ENCODE measurements around the gene LLGL2.
A peak's percentile ranks its signal among the peaks of the same experiment; 100 is the strongest.
"Not testable (repeated sequence)": the region's sequence is repeated elsewhere in the genome, so short reads cannot be mapped to it uniquely, and the experiment has no call there.

Gene LLGL2

DNA sequence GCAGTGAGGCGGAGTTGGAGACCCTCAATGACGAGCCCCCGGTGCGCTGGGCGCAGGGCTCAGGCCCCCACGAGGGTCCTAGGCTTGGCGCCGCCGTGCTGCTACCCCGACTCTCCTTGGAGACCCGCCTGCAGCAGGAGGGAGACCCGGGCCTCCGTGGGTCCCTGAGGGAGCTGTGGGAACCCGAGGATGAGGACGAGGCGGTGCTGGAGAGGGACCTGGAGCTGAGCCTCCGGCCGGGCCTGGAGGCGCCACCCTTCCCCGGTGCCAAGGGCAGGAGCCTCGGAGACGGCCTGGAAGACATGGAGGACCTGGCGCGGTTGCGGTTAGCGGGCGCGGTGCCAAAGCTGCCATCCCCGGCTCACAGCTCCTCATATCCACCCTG is 64.4 kb downstream of the LLGL2 start:
- peak overlapping the region; percentile 39 for H3K4me3 ChIP-seq (ENCODE audit: low read depth, low read length)
- in situ Hi-C loops (cut with HindIII; ENCODE audit: low sequenced_read_pairs): no loop called here
- DNase-seq (ENCODE audit: low read depth): no peak
- TF ChIP-seq, protein P1, sequence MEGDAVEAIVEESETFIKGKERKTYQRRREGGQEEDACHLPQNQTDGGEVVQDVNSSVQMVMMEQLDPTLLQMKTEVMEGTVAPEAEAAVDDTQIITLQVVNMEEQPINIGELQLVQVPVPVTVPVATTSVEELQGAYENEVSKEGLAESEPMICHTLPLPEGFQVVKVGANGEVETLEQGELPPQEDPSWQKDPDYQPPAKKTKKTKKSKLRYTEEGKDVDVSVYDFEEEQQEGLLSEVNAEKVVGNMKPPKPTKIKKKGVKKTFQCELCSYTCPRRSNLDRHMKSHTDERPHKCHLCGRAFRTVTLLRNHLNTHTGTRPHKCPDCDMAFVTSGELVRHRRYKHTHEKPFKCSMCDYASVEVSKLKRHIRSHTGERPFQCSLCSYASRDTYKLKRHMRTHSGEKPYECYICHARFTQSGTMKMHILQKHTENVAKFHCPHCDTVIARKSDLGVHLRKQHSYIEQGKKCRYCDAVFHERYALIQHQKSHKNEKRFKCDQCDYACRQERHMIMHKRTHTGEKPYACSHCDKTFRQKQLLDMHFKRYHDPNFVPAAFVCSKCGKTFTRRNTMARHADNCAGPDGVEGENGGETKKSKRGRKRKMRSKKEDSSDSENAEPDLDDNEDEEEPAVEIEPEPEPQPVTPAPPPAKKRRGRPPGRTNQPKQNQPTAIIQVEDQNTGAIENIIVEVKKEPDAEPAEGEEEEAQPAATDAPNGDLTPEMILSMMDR (IDR thresholded peaks at IDR 0.05; ENCODE audit: low read depth, low read length, missing control alignments): no peak

DNA sequence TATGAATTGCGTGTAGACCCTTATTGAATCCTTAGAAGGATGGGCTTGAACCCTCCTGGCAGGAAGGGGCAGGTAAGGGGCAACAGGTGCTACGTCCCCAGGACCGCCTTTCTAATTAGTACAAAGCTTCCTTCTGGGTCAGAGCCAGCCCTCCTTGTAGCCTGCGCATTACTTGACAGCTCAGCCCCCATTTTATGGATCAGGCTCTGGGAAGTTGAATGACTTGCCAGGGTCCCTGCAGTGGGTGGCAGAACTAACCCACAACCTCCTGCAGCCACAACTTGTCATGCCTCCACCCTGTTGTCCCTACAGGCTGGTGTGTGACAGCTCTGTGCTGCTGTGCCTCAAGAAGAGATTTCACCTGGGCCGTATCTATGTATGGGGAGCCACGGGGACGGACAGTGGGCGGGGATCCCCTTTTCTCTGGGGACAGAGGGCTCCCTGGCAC is 64.8 kb downstream of the LLGL2 start:
- in situ Hi-C loops (cut with HindIII; ENCODE audit: low sequenced_read_pairs): no loop called here
- H3K4me3 ChIP-seq (ENCODE audit: low read depth, low read length): no peak overlapping the region
- no peak for DNase-seq (ENCODE audit: low read depth)
- TF ChIP-seq, protein P1 (IDR thresholded peaks at IDR 0.05; ENCODE audit: low read depth, low read length, missing control alignments): no peak

DNA sequence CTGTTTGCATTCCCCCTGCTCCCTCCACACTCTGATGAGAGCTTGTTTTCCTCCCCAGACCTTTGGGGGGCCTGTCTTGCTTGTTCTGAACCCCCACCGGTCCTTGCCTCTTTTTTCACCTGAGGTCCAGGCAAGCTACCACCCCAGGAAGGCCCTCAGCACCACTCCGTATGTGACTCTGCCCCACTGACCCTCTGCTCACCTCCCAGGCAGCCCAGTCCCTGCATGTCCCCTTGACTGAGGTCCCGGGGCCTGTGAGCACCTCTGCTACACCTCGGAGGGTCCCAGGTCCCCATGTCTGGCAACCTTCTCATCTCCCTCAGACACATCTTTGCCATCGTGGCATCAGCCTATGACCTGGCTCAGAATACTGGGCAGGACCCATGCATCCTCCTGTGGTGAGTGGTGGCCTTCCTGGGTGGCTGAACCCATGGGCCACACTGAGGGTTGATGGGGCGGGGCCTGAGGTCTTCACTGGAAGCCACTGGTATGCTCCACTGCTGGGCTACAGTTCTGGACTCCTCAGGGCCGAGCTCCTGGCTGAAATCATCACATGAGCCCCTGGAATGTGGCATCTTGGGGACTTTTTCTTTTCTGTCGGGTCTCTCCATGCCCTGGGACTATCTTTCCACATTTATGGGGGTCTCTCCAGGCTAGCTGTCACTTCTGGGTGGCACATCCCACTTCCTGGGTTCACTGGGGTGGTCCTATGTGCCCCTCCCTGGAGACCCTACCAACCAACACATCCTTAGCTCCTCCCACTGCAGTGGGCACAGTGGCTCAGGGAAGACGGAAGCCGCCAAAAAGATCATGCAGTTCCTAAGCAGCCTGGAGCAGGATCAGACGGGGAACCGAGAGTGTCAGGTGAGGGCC is 65.6 kb downstream of the LLGL2 start:
- in situ Hi-C loops (cut with HindIII; ENCODE audit: low sequenced_read_pairs): no loop called here
- DNase-seq (ENCODE audit: low read depth): no peak
- no peak overlapping the region for H3K4me3 ChIP-seq (ENCODE audit: low read depth, low read length)
- TF ChIP-seq, protein P1 (IDR thresholded peaks at IDR 0.05; ENCODE audit: low read depth, low read length, missing control alignments): no peak

DNA sequence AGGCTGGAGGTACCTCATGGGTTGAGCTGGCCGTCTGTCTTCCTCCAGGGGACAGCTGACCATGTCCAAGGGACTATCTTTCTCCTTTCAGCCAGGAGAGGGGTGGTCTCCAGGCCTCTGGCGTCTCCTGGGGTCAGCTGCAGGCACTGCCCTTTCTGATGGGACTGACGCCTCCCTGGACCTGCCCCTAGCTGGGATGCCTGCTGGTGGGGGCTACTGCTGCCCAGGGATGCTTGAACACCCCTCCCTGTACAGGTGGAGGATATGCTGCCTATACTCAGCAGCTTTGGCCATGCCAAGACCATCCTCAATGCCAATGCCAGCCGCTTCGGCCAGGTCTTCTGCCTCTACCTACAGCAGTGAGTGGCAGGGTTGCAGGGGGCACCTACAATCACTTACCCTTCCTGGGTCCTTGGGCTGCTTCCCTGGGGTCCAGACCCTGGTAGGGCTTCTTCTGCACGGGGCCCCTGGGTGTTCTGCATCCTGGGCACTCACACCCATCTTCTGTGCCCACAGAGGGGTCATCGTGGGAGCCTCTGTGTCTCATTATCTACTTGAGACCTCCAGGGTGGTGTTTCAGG is 66.3 kb downstream of the LLGL2 start:
- in situ Hi-C loops (cut with HindIII; ENCODE audit: low sequenced_read_pairs): no loop called here
- DNase-seq (ENCODE audit: low read depth): no peak
- H3K4me3 ChIP-seq (ENCODE audit: low read depth, low read length): no peak overlapping the region
- TF ChIP-seq, protein P1 (IDR thresholded peaks at IDR 0.05; ENCODE audit: low read depth, low read length, missing control alignments): no peak

DNA sequence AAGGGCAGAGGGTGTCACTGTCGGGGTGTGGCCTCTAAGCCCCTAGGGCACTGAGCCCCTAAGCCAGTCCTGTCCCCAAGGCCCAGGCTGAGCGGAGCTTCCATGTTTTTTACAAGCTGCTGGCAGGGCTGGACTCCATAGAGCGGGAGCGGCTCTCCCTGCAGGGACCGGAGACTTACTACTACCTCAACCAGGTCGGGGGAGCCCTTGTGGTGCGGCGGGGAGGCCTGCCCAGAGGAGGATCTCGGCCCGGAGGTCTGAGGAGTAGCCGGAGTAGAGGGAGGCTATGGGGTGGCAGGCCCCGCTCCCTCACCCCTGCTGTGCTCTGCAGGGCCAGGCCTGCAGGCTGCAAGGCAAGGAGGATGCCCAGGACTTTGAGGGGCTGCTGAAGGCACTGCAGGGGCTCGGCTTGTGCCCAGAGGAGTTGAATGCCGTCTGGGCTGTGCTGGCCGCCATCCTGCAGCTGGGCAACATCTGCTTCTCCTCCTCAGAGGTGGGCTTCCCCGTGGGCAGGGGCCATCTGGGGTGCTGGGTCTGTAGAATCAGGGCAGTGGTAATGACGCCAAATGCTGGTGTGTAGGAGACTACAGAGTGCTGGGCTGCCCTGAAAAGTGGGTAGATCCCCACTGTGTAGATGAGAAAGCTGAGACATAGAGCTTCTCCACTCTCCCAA is 67.0 kb downstream of the LLGL2 start:
- TF ChIP-seq, protein P1 (IDR thresholded peaks at IDR 0.05; ENCODE audit: low read depth, low read length, missing control alignments): no peak
- in situ Hi-C loops (cut with HindIII; ENCODE audit: low sequenced_read_pairs): no loop called here
- no peak overlapping the region for H3K4me3 ChIP-seq (ENCODE audit: low read depth, low read length)
- DNase-seq (ENCODE audit: low read depth): no peak

DNA sequence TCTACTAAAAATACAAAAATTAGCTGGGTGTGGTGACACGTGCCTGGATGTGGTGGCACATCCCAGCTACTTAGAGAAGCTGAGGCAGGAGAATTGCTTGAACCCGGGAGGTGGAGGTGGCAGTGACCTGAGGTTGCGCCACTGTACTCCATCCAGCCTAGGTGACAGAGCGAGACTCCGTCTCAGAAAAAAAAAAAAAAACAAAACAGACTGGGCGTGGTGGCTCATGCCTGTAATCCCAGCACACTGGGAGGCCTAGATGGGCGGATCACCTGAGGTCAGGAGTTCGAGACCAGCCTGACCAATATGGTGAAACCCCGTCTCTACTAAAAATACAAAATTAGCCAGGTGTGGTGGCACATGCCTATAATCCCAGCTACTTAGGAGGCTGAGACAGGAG is 67.9 kb downstream of the LLGL2 start:
- DNase-seq (ENCODE audit: low read depth); in situ Hi-C loops (cut with HindIII; ENCODE audit: low sequenced_read_pairs); H3K4me3 ChIP-seq (ENCODE audit: low read depth, low read length): not testable (repeated sequence)
